HG02571 (cell line): ENCODE data around the gene IL22RA1.
A peak's percentile ranks its signal among the peaks of the same experiment; 100 is the strongest.

ENCODE experiments used
- ATAC-seq: cut with Tn5 transposase; IDR thresholded peaks from one replicate; pipeline ENCODE4 v1.9.1; 2021; ENCODE audit warnings: mild to moderate bottlenecking, moderate library complexity; ENCODE audit not compliant: unreplicated experiment

Gene IL22RA1

DNA sequence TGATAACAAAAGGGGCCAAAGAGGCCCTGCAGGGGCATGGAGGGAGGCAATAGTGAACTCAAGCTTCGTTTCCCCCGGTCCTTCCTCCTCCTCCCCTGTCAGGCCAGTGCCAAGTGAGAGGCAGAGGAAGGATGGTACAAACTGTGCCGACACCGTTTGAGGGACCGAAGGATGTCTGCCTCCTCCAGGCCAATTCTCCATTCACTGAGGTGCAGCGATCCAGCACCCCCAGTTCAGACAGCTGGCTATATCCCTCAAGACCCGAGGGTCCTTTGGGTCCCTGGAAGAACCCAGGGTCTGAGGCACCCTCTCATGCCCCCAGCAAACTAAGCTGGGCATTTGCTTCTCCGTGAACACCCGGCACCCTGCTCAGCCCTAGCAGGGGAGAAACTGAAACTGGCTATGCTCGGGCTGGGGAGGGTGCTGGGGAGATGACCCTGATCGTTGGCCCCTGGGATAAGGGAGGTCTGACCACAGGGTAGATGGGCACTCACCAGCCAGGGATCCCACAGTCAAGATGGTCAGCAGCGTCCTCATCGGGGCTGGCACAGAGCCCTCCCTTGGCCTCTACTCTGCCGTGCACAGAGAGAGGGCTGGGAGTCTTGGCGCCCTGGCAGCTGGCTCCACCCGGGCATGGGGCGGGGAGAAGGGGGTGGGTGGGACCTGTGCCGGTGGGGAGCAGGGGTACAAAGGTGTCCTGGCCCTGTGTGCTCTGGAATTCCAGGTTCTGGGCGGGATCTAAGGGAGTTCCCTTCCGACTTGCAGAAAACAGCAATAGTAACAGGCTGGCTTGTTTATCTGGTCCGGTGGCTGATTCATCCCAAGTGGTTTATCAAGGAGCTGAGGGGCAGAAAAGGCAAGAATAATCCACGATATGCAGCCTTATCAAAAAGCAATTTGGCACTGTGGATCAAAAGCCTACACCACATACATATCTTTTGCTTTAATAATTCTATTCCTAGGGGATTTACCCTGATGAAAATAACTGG is at the start of gene IL22RA1:
TSS of gene IL22RA1 (minus strand) at position 595 of the 989 bp plus-strand sequence. CDS start at position 537, 58 bp downstream.
- no peak for ATAC-seq

- ATAC-seq, result no peak
Measured at GRCh38 chr1:24191860-24192259, 48.9 kb upstream of the IL22RA1 start.

- ATAC-seq, result peak; percentile 40
Measured at GRCh38 chr1:24190983-24191461, 48.1 kb upstream of the IL22RA1 start.

- peak; percentile 29 for ATAC-seq
Measured at GRCh38 chr1:24189528-24189927, 46.6 kb upstream of the IL22RA1 start.

DNA sequence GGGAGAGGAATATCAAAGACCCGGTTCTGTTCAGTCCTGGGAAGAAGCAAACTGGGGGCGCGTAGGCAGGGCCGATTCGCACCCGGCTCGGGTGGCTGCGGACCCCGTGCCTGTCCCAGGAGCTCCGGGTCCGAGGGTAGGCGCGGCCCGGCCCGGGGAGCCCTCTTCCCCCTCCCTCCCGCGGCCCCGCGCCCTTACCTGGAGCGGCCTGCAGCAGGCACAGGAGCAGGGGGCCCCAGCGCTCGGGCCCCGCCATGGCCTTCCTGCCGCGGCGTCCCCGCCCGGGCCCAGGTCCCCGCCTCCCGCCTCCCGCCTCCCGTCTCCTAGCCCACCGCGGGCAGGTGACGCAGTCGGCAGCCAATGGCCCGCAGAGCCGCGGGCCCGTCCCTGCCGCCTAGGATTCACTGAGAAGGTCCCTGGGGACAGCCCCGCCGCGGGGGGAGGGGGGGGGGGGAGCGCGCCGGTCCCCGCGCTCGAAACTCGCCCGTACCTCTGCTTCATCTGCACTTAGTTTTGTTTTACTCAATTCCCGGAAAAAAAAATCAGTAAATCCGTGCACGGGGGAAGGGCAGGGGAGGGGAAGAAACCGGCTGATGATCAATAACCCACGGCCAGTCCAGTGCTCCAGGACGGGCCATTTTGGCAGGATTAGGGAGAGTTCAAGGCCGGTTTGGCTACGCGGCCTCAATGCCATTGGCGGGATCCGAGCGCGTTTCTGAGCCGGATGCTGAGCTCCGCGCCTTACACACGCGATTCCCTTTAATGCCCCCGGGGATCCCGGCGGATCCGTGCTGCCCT is 44.3 kb upstream of the IL22RA1 start, which contains the start of gene IFNLR1:
TSS of gene IFNLR1 (minus strand) at position 297 of the 798 bp plus-strand sequence. CDS start at position 256, 41 bp downstream.
- ATAC-seq, result no peak

- no peak for ATAC-seq
Measured at GRCh38 chr1:24186711-24186992, 43.7 kb upstream of the IL22RA1 start.

DNA sequence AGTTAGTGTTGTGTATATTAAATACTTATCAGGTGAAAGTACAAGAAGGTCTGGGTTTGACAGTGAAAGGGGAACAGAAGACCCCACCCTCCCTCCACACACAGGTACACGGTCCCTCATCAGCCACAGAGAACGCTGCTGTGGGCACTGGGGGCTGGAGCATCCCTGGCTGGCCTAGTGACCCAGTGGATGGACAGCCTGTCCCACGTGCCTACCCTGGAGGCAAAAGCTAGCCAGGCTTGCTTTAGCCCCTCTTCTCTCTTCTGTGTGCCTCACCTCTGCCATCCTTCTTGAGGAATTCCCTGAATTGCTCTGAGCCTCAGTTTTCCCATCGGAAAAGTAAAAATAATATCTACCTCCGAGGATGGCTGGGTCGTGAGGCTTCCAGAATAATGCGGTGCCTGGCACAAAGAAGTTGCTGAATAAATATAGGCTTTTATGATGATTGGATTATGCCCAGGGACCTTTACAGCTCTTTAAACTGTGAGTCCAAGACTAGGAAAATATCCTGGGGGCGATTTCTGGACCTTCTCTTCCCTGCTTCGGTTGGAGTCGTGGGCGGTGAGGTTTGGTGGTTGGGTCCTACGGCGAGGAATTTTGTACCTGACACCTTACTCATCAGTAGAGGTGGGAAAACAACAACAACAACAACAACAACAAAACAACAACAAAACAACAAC is 43.2 kb upstream of the IL22RA1 start:
- no peak for ATAC-seq

DNA sequence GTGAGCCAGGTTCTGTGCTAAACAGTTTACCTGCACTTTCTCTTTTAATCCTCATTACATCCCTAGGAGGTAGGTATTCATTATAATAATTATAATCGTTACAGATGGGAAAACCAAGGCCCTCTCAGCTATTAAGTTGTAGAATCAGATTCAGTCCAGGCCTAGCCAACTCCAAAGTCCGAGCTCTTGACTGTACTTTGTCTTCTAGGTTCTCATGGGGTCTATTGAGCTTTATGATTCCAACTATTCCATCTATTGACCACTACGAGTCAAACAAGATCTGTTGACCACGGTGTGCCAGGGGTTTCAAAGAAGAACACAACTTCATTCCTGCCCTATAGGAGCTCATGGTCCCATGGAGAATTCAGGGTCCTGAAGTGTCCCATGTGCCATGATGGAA is 42.1 kb upstream of the IL22RA1 start:
- no peak for ATAC-seq

- no peak for ATAC-seq
Measured at GRCh38 chr1:24182061-24182460, 39.1 kb upstream of the IL22RA1 start.

- no peak for ATAC-seq
Measured at GRCh38 chr1:24181619-24182018, 38.7 kb upstream of the IL22RA1 start.

- ATAC-seq, result no peak
Measured at GRCh38 chr1:24180676-24181075, 37.7 kb upstream of the IL22RA1 start.

DNA sequence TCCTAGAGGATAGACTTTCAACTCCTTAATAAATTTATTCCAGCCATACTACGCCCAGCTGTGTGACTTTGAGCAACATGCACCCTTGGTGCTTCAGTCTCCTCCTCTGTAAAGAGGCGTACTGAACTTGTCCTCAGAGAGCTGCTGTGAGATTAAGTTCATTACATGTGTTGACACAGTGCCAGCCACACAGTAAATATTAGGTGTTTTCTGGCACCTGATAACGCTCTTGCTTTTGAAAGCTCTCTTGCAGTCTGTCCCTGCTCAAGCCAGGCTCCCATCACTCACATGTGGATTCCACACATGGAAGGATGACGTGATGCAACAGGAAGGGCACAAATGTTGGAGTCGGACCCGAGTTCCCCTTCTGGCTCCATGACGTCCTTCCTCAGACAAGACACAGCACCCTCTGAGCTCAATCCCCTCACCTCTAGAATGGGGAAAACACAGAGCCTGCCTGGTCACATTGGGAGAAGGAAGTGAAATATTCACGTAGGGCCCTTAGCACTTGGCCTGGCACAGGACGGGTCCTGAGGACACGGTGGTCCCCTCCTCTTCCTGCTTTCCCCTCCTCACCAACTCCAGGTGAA is 36.4 kb upstream of the IL22RA1 start:
- no peak for ATAC-seq

DNA sequence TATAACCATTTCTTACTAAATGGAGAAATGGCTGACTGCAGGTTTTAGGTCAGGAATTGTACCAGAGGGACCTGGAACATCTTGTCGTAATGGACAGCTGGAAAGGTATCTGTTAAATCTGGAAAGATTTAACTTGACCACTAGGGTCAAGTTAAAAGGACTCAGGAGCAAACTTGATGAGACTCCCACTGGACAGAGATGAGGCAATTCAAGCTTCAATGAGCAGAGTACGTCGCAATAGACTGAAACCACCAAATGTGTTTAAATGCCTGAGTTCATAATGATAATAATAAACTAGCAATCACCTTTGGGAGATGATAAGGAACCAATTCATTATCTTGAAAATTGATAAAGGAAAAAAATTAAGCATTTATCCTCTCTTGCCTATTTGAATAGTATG is 35.5 kb upstream of the IL22RA1 start:
- ATAC-seq, result no peak

- no peak for ATAC-seq
Measured at GRCh38 chr1:24177161-24177560, 34.2 kb upstream of the IL22RA1 start.

- ATAC-seq, result no peak
Measured at GRCh38 chr1:24175033-24175755, 32.3 kb upstream of the IL22RA1 start.

DNA sequence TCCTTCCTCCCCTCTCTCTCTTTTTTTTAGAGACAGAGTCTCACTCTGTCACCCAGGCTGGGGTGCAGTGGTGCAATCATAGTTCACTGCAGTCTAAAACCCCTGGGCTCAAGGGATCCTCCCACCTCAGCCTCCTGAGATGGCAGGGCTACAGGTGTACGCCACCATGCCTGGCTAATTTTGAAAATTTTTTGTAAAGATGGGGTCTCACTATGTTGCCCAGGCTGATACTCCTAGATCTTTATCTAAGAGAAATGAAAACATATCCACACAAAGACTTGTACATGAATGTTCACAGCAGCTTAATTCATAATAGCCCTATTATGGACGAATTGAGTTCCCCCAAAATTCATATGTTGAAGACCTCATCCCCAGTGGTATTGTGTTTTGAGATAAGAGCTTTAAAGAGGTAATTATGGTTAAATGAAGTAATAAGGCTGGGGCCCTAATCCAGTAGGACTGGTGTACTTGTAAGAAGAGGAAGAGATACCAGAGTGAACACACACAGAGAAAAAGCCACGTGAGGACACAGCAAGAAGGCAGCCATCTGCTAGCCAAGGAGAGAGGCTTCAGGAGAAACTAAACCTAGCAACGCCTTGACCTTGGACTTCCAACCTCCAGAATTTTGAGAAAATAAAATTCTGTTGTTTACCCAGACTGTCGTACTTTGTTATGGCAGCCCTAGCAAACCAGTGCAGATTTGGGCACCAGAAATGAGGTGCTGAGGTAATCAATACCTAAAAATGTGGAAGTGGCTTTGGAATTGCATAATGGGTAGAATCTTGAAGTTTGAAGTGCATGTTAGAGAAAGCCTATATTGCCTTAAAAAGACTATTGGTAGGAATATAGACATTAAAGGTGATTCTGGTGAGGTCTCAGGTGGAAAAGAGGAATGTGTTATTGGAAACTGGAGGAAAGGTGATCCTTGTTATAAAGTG is 31.0 kb upstream of the IL22RA1 start:
- no peak for ATAC-seq

DNA sequence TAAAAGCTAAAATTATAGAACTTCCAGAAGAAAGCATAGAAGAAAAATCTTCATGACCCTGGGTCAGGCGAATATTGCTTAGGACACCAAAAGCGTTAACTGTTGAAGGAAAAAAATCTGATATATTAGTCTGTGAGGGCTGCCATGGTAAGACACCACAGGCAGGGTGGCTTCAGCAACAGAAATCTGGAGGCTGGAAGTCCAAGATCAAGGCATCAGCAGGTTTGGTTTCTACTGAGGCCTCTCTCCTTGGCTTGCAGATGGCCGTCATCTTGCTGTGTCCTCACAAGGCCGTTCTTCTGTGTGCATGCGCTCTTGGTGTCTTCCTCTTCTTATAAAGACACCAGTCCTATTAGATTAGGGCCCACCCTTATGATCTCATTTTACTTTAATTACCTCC is 29.7 kb upstream of the IL22RA1 start:
- no peak for ATAC-seq

DNA sequence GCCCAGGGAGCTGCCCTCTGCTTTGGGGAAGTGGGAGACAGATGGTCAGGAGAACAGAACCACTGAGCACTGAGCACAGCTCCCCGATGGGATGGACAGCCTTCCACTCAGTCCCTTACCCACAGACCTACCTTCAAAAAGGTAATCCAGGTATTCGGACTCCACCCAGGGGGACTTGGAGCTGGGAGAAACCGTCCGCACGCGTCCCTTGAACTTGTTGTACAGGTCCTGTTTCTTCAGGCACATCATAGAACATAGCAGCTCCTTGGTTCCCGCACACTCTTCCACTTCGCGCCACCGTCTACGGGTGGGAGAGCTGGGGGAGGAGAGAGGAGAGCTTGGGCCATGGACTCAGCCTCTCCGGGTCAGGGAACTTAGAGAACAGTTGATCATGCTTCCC is 26.3 kb upstream of the IL22RA1 start:
- no peak for ATAC-seq

DNA sequence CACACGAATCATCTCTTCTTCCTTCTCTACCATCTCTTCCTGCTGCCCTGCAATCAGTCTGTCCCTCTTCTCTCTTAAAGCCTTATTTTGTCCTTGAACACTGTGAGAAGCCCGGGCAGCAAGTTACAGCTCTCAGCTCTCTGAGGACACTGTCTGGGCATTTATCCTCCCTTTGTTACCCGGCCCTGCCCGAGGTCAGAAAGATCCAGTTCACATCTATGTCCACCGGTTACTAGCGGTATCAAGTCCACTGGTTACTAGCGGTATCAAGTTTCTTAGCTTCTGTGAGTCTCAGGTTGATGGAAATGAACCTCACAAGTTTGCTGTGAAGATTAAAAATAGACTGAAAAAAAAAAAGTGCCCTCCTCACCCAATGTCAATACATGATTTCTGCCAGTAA is 25.3 kb upstream of the IL22RA1 start:
- ATAC-seq, result no peak
